HG03135 (cell line): ENCODE data around the gene ZNF503.

Experiments used
- ATAC-seq: cut with Tn5 transposase; IDR thresholded peaks from one replicate; pipeline ENCODE4 v1.9.1; 2021; ENCODE audit warnings: mild to moderate bottlenecking, moderate library complexity; ENCODE audit not compliant: unreplicated experiment

The ZNF503 gene

DNA sequence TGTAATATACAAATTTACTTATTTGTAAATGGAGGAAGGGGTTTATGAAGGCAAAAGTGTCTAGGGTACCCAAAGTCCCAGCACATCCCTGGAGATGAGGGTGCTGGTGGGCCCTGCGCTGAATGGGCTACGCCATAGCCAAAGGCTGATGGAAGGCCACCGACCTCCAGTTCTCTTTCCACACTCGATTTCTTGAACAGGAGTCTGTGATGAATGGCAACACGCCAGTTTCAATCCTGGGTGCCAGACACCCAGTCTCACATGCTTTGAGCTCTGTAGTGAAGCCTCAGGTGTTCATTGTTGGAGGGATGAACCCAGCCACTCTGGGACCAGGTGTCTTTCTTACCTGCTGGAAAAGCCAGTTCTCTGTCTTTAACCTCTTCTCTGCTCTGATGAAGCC, 30.6 kb upstream of the ZNF503 start:
- no peak for ATAC-seq

DNA sequence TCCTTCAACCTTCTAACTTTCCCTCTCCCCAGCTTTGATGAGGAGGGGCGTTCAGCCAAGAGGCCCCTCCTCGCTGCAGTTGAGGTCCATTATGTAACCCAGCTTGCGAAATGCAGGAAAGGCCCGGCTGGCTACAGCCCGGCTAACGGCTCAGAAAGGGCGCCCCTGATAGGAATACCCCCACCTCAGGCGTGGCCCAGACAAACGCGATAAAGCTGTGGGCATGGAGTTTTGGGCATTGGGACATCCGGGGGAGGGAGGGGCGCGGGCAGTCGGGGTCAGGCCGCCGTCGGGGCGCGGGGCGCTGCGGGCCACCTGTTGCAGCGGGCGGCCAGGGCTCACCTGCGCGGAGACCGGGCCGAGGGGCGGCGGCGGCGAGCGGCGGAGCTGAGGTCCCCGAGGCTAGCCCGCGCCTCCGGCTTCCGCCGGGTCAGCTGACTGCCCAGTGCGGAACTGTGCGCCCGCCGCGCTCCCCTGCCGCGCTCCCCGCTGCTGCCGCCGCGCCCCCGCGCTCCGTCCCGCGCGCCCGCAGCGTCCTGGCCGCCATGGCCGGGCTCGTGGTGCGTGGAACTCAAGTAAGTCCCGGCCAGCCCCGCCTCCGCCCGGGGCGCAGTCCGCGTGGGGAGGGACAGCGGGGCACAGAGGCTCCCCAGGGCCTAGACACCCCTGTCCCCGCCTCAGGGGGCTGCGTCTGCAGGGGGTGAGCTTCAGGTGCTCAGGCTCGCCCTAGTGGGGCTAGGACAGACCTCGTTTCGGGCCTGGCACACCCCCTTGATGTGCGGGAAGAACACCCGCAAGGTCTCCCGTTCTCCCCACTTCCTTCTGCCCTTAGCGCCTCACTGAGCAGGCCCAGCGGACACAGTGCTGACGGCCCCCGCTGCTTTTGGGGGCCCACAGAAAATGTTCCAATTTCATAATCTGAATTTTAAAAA, 29.9 kb upstream of the ZNF503 start, which contains the start of gene LRMDA:
Gene LRMDA, plus strand, starts transcription at position 445 of the 932 bp plus-strand sequence.
- ATAC-seq: peak; percentile 68

DNA sequence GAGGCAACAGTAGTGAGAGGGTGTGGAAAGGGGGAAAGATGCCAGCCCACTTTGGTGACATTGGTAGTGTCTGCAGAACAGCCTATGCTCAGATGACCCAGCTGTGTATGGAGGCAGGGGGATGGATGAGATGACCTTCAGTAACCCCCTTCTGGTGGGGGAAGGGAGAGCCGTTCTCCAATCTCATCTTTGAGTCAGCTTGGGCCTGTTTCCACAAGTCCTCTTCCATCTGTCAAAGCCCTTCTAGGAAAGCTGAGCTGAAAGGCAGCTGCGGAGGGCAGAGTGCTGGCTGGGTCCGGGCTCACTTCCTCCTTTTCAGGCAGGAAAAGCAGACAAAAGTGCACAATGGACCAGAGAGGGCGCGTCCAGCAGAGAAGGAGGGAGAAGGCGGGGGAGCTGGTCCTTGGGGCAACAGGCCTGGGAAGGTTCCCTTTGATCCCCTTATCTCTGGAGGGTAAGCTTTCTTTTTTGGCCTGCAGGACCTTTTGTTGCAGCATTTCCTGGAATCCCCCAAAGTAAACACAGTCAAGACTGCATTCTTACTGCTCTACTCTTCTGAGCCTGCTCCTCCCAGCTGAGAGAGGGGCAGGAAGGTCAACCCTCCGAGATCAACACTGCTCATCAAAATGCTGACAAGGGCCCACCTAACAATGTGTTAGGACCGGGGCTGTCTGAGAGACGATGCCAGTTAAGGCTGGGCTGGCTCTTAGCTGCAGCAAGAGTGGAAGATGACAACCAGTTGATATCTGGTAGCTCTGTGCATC, 28.6 kb upstream of the ZNF503 start:
- no peak for ATAC-seq

DNA sequence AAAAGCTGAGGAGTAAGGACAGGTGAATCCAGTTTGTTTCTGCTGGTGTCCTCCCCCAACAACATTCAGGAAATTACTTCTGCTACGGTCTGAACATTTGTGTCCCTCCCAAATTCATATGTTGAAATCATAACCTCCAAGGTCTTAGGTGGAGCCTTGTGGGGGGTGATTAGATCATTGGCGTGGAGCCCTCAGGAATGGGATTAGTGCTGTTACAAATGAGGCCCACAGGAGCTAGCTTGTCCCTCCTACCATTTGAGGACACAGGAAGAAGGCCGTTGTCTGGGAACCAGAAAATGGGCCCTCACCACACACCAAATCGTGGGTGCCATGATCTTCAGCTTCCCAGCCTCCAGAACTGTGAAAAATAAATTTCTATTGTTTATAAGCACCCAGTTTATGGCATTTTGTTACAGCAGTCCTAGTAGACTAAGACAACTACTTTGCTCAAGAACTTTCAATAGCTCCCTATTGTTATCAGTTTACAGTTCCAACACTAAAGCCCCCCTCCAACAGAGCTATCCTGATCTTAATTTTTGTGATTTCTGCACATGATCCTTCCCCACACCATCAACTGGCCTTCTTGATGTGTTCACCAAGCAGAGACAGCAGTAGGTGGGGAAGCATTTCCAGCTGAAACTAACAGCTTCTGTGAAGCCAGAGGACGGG, 27.7 kb upstream of the ZNF503 start:
- no peak for ATAC-seq

DNA sequence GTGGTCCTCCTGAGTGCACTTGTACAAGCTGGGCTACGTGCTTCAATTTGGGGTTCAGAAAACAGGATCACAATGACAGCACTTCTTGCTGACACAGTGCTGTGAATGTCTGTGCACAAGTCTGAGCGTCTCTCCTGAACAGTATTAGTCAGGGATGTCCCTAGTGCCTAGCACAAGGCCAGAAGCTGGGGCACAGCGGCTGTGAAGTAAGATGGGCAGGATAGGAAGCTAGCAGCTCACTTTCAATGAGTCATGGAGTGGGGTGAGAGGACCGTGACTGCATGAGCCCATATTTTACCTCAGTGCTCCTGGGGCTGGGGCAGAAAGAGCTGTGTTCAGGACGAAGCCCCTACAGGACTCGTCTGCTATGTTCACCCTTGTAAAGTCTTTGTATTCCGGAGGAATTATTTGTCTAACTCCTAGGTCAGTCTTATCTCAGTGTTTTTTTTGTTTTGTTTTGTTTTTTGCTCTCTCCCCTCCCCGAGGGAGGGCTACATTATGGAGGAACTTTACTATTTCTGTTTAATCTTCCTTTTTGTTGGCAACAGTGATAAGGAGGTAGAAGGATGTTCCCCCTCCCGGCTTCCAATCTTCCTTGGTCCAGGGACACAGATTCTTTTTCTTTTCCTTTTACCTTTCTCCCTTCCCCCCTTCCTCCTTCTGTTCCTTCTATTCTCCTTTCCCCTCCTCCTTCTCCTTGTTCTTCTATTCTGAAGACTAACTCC, 27.0 kb upstream of the ZNF503 start:
- ATAC-seq: no peak

DNA sequence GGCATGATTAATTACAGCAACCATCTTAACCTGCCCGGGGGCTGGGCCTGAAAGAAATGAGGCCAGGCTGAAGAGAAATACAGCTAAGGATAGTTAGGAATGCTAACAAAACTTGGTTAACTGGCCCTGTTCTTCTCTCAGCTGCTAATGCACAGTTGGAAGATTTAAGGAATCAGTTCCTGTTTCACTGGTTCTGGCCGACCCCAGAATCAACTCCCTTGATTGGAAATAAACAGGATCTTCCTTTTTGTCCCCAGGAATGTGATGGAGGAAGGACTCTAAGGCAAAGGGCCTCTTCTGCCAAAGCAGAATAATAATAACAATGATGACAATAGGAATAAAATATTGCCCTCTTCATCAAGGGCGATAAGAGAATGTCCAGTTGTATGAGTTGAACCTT, 26.4 kb upstream of the ZNF503 start:
- no peak for ATAC-seq

DNA sequence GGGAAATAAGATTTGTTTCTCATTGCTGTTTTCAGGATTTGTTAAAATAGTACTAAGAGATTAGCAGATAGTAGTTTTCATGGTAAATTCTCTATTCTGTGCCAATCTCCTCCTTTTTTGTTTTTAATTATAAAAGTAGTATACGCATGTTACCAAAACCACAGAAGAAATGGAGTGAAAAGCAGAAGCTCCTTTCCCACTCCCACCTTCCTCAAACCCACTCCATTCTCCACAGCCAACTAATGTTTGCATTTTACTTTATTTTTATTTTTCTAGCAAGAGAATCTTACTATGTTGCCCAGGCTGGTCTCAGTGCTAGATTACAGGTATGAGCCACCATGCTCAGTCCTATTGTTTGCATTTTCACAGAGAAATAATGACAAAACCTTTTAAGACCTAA, 25.3 kb upstream of the ZNF503 start:
- ATAC-seq: no peak

DNA sequence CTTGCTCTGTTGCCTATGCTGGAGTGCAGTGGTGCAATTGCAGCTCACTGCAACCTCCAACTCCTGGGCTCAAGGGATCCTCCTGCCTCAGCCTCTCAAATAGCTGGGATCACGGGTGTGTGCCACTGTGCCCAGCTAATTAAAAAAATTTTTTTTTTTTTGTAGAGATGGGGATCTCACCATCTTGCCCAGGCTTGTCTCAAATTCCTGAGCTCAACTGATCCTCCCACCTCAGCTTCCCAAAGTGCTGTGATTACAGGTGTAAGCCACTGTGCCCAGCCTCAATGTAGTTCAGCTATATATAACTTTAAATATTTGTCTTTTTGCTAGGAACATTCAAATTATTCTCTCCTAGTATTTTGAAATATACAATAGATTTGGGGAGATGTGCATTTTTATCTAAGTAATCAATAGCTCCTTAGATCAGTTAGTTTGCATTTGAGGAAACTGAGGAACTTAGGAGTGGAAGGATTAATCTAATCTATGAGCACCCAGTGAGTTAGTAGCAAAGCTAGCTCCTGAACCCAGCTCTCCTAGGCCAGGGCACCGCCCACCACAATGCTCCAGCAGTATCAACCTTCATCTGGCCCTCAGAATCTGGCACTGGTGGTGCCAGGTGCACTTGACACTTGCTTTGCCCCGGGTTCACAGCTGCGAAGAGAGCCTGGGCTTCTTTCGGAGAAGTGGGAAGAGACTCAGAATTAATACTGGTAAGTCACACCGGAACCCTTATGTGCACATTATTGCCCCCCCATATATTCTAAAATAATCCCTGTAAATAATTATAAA, 23.9 kb upstream of the ZNF503 start:
- ATAC-seq: no peak

DNA sequence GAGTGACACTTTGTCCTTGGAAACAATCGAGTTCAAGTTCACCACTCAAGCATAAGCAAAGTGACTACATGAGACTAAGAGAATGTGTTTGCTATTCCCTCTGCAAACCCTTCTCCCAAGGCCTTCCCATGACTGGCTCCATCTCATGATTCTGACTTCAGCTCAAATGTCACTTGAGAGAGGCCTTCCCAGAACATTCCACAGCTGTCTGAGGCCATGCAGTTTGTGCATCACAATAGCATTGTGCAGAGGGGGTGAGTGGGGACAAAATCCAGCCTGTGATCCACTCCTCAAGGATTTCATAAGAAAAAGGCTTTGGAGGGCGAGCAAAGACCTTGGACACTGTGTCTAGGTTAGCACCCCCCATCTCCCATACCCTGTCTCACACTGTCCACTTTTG, 23.0 kb upstream of the ZNF503 start:
- ATAC-seq: no peak

DNA sequence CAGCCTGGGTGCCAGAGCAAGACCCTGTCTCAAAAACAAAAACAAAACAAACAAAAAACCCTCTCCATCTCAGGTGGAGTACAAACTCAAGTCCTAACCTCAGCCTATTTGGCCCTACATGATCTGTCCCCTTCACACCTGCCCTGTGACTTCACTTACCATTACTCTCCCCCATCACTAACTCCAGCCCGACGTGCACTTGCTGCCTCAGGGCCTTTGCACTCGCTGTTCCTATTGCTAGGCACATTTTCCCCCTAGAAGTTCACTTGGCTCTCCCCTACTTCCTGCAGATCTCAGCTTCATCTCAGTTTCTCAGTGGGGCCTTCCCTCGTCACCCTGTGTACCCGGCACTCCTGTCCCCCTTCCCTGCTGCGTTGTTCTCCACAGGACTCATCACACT, 21.3 kb upstream of the ZNF503 start:
- no peak for ATAC-seq

DNA sequence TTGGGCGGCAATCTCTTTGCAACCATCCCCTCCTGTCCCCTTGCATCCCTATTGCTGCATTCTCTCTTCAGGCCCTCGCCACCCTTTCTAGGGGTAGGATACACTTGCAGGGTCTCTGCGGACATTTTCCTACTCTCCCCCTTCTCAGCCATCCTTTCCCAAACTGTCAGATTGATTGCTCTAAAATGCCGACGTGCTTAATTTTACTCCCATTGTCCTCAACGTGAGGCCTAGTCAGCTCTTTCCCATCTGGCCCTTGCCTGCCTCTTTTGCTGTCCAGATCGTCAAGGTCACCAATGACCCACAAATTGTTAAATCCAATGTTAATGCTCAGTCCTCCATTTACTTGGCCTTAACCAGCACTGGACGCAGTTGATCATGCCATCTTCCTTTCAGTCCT, 17.1 kb upstream of the ZNF503 start:
- no peak for ATAC-seq

DNA sequence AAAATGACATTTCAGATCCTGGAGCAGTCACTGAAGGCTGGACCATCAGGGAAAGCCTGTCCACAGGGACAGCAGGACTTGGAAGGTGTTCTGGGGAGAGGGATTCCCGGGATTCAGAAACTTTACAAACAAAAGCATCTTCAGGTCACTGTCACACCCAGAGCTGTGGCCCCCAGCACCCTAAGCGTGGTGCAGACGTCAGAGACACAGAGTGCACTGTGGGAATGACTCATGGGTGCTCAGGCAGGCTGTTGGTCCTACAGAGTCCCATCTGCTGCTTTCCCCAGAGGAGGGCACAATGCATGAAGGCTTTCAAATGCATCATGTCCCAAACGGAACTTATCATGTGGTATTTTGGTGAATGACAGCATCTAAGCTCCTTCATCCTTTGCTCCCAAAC, 16.7 kb upstream of the ZNF503 start:
- no peak for ATAC-seq

DNA sequence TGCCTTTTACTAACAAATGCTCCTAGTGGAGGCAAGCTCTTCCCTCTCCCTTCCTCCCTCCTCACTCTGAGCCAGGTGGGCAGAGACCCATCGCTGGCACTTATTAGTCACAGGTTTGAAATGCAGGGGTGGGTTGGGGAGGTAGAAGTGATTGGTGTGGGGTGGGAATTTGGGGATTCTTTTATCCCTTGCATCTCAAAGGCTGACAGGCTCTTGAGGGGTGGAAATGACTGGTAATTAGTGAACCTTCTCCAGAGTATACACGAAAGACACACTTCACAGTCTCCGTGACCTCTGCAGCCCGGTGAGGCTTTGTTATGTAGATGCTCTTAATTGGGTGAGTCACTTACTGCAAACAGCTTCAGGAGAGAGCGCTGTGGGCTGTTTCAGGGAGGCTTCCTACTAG, 16.0 kb upstream of the ZNF503 start:
- no peak for ATAC-seq

DNA sequence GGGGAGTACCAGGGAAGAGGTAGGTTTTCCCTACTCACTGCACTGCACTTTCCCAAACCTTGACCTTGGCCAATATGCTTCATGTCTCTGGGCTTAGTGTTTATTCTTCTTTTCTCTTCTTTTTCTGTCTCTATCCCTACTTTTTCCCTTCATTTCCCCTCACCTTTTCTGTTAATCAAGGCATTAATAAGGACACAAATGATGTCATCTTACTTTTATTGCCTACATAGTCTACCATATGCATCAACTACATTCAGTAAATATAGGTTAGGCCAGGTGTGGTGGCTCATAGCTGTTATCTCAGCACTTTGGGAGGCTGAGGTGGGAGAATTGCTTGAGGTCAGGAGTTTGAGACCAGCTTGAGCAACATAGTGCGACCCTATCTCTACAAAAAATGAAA, 13.0 kb upstream of the ZNF503 start:
- no peak for ATAC-seq

DNA sequence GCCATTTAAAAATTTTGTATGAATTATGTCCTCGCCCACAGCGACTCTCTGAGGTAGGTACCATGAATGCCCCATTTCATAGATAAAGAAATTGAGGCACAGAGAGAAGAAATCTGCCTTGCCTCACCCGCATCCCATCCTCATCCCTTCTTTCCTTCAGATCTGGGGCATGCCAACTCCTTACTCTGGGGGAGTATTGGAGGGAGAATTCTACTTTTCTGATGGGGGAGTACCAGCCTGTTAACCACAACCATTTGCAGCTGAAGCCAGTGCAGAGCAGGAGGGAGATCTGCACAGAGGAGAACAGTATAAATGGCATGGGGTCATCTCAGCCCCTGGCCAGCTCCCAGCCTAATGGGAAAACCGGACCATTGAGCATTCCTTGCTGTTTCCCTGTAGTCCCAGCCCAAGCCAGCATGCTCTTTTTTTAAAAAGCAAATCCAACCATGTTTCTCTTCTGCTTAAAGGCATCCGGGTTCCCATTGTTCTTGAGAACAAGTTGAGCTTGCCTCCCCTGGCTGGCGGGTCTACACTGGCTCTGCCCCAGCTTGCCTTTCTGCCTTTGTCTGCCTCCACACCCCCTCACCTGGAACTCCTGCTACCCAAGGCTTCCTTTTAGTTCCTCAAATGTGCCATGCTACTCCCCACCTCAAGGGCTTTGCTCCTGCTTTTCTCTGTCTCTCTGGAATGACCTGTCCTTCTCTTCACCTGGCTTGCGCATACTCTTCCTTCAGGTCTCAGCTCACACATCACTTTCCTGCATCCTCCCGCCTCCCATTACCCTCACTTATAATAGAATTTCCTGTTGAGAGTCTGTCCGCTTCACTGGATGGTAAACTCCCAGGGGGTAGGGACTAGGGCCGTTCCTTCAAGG, 8.8 kb upstream of the ZNF503 start:
- ATAC-seq: no peak

DNA sequence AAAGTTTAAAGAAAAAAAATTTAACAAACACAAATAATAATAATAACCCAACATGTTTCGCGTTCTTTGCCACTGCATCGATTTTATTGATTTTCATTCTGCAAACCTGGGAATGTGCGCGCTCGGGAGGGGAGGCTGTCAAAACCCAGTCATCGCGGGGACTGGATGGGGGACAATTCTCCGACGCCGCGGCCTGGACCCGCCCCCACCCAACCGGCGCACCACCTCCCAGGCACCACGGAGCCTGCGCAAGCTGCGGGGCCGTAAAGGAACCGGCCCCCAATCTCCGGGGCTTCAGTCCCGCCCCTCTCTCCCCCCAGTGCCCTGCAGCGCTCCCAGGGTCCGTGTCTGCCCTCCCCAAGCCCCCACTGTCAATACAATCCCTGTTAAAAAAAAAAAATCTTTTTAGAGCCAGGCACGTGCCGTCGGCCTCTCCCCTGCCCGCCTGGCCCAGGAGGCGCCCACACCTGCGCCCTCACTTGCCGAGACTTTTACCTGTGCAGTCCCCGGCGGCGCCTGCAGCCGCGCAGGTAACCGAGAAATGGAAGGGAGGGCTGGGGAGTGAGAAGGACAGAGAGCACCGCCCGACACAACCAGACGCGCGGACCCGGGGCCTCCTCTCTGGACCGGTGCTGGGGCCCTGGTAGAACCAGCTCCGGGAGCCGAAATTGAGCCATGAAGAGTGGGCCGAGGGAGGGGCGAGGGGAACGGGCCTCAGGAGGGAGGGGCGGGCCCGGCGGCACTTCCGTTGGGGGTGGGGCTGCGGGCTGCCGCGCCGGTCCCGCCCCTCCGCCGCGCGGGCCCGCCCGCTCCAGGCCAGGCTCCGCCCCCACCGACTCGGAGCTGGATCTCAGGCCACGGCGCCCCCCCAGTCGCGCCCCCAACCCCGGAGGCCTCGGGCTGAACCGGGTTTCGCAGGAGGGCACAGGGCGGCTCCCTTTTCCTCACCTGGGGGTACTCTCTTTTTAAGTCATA, 7.6 kb upstream of the ZNF503 start:
- no peak for ATAC-seq

DNA sequence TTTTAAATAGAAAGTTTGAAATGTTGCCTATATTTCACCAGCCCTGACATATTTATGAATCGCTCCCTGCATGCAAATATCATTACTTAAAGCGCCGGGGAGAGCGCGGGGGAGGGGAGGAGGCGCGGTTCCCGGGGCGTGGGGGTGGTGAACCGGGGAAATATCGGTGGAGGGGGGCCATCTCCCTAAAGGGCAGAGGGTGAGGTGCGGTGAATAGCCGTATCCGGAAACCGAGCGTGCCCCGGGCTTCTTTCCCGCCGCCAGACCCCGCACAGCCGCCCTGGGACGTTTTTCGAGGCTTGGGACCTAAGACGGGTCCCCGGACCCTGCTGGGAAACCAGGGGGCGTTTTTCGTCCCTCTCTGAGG, 6.9 kb upstream of the ZNF503 start:
- ATAC-seq: no peak
